Left lung (tissue), 10 donors: ENCODE results near the gene SH3RF2. TPM values are rescaled to one million over a fixed set of nuclear protein-coding genes. Genes with fewer than 3 reads are reported as not detected.

Experiments used
- ATAC-seq: fragments of 200-7000 bp; cut with Tn5 transposase; one replicate; pipeline ENCODE4 v1.9.1; 2020; ENCODE audit warnings: moderate library complexity
- DNase-seq, 4 donors: peaks; one replicate each; pipeline ENCODE4 v3.0.0-alpha.2; 2013 to 2020
- H3K27ac ChIP-seq, 2 donors: fragments of 200-600 bp; sonication (generic) in 1 of 2; one replicate each; pipeline versions ENCODE4 v1.5.0 to v1.8.0; 2020 to 2021
- H3K27me3 ChIP-seq, 2 donors: fragments of 200-600 bp; sonication (generic) in 1 of 2; one replicate each; pipeline versions ENCODE4 v1.5.0 to v1.8.0; 2020 to 2021
- H3K36me3 ChIP-seq, 2 donors: fragments of 200-600 bp; sonication (generic) in 1 of 2; one replicate each; pipeline versions ENCODE4 v1.5.0 to v1.8.0; 2020 to 2021
- H3K4me1 ChIP-seq, 2 donors: fragments of 200-600 bp; one replicate each; pipeline ENCODE4 v1.8.0; 2021
- H3K4me3 ChIP-seq, 2 donors: fragments of 200-600 bp; sonication (generic) in 1 of 2; one replicate each; pipeline versions ENCODE4 v1.5.0 to v1.8.0; 2020 to 2021; ENCODE audit warnings: mild to moderate bottlenecking in 1 of 2
- H3K9me3 ChIP-seq, 2 donors: fragments of 200-600 bp; sonication (generic) in 1 of 2; one replicate each; pipeline versions ENCODE4 v1.5.0 to v1.8.0; 2020 to 2021
- CTCF ChIP-seq, 2 donors: fragments of 200-600 bp; sonication (generic) in 1 of 2; IDR thresholded peaks; one replicate each; pipeline versions ENCODE4 v1.5.0 to v1.8.0; 2021; ENCODE audit warnings: antibody characterized with exemption in 2 of 2
- intact Hi-C, 2 donors: fragments of 100-400 bp; cut with DNase I; formaldehyde crosslinking; loops; one replicate each; pipeline versions ENCODE4 v1.11.2 to v1.14.2; 2022
- polyA plus RNA-seq, 6 donors: library from polyadenylated mRNA; unstranded; fragments of 120-200 nt; gene quantifications; one replicate each; pipeline ENCODE4 v1.2.1, GENCODE V29; 2013; ENCODE audit not compliant: insufficient read length in 6 of 6
- total RNA-seq, 2 donors: library from RNA; stranded (reverse); fragmentation: NEBNext Ultra II Directional; extraction: Animal tissue kit (Norgen Biotek cat#: 25700); gene quantifications; one replicate each; pipeline ENCODE4 v1.2.1, GENCODE V29; 2021
- donor health status: DM: no; HTN: yes; CAD: no.
- donor health status: DM: no; HTN: no; CAD: no.

SH3RF2 gene
- total and polyA plus RNA-seq, 8 donors = 0.24 to 20.3 (median 0.47) TPM

GRCh38 chr5:145920542-145921210 lies 15.7 kb upstream of the SH3RF2 start:
- intact Hi-C loops = no loop called here
- ATAC-seq = no peak
- Histone ChIP-seq H3K27ac (no peak overlapping the region), H3K27me3 (no peaks in the 10 kb centered on the region), H3K36me3 (no peaks in the 10 kb centered on the region), H3K4me3 (no peak overlapping the region), H3K9me3 (no peaks in the 10 kb centered on the region), H3K4me1 (no peaks in the 10 kb centered on the region)
- DNase-seq = no peak
- no peak for TF ChIP-seq CTCF (IDR thresholded peaks at IDR 0.05)

GRCh38 chr5:145921211-145921610 lies 15.2 kb upstream of the SH3RF2 start:
- no peak for DNase-seq
- no peak for ATAC-seq
- TF ChIP-seq CTCF (IDR thresholded peaks at IDR 0.05) = no peak
- Histone ChIP-seq H3K4me1 (no peaks in the 10 kb centered on the region), H3K4me3 (no peak overlapping the region), H3K9me3 (no peaks in the 10 kb centered on the region), H3K36me3 (no peaks in the 10 kb centered on the region), H3K27ac (no peak overlapping the region), H3K27me3 (no peaks in the 10 kb centered on the region)
- intact Hi-C loops = no loop called here

GRCh38 chr5:145922059-145922458 lies 14.3 kb upstream of the SH3RF2 start:
- intact Hi-C loops = no loop called here
- DNase-seq = no peak
- no peaks in the 10 kb centered on the region for H3K4me1 ChIP-seq
- ATAC-seq = no peak
- no peak for TF ChIP-seq CTCF (IDR thresholded peaks at IDR 0.05)
- H3K9me3 ChIP-seq = no peaks in the 10 kb centered on the region
- H3K27ac ChIP-seq = no peak overlapping the region
- no peaks in the 10 kb centered on the region for H3K27me3 ChIP-seq
- H3K36me3 ChIP-seq = no peaks in the 10 kb centered on the region
- H3K4me3 ChIP-seq = no peak overlapping the region

GRCh38 chr5:145923405-145923804 lies 13.0 kb upstream of the SH3RF2 start:
- Histone ChIP-seq H3K4me1 (no peaks in the 10 kb centered on the region), H3K27me3 (no peaks in the 10 kb centered on the region), H3K9me3 (no peaks in the 10 kb centered on the region), H3K27ac (no peak overlapping the region), H3K36me3 (no peaks in the 10 kb centered on the region), H3K4me3 (no peak overlapping the region)
- ATAC-seq (no peak), DNase-seq (no peak)
- TF ChIP-seq CTCF (IDR thresholded peaks at IDR 0.05) = no peak
- intact Hi-C loops = no loop called here

- ATAC-seq = peak; percentile 16
- Histone ChIP-seq H3K4me3 (no peak overlapping the region), H3K9me3 (no peaks in the 10 kb centered on the region), H3K36me3 (no peaks in the 10 kb centered on the region), H3K27me3 (no peaks in the 10 kb centered on the region), H3K27ac (peak overlapping the region; percentile 6 to 14), H3K4me1 (no peaks in the 10 kb centered on the region)
- TF ChIP-seq CTCF (IDR thresholded peaks at IDR 0.05) = no peak
- intact Hi-C loops = no loop called here
- DNase-seq = no peak
These were observed 11.5 kb upstream of the SH3RF2 start for GRCh38 chr5:145924849-145925248.
